Liver (tissue), 9 donors: ENCODE measurements around the gene HTR3C. TPM values are rescaled to one million over a fixed set of nuclear protein-coding genes. Genes with fewer than 3 reads are reported as not detected.

Experiments
- DNase-seq: peaks from one replicate; pipeline ENCODE4 v3.0.0-alpha.2; 2017; ENCODE audit warnings: low spot score
- H3K27ac ChIP-seq, 2 donors: one replicate each; pipeline ENCODE4 v1.7.0; 2013; ENCODE audit warnings: inconsistent platforms in 2 of 2, low read length in 2 of 2, control low read depth in 1 of 2, low read depth in 1 of 2, mild to moderate bottlenecking in 1 of 2
- H3K27me3 ChIP-seq, 4 donors: one replicate each; pipeline versions ENCODE4 v1.6.1 to v1.7.0; 2013; ENCODE audit warnings: low read length in 3 of 4, inconsistent platforms in 1 of 4, mild to moderate bottlenecking in 1 of 4, moderate library complexity in 1 of 4; ENCODE audit not compliant: control insufficient read depth in 4 of 4, insufficient read depth in 4 of 4
- H3K36me3 ChIP-seq, 4 donors: one replicate each; pipeline versions ENCODE4 v1.6.1 to v1.7.0; 2013; ENCODE audit warnings: low read length in 3 of 4, mild to moderate bottlenecking in 3 of 4, low read depth in 1 of 4, moderate library complexity in 1 of 4; ENCODE audit not compliant: control insufficient read depth in 4 of 4, insufficient read depth in 3 of 4
- H3K4me1 ChIP-seq, 4 donors: one replicate each; pipeline versions ENCODE4 v1.6.1 to v1.7.0; 2013; ENCODE audit warnings: low read length in 3 of 4, mild to moderate bottlenecking in 3 of 4, moderate library complexity in 1 of 4; ENCODE audit not compliant: control insufficient read depth in 4 of 4, insufficient read depth in 4 of 4
- H3K4me3 ChIP-seq, 3 donors: one replicate each; pipeline versions ENCODE4 v1.6.1 to v1.7.0; 2013; ENCODE audit warnings: low read length in 3 of 3, control low read depth in 1 of 3, low read depth in 1 of 3, mild to moderate bottlenecking in 1 of 3
- H3K9ac ChIP-seq, 2 donors: one replicate each; pipeline ENCODE4 v1.7.0; 2013; ENCODE audit warnings: low read length in 2 of 2, mild to moderate bottlenecking in 2 of 2, moderate library complexity in 2 of 2, control low read depth in 1 of 2, low read depth in 1 of 2
- H3K9me3 ChIP-seq, 4 donors: one replicate each; pipeline versions ENCODE4 v1.6.1 to v1.7.0; 2013; ENCODE audit warnings: low read length in 3 of 4; ENCODE audit not compliant: control insufficient read depth in 4 of 4
- EGR1 ChIP-seq, 2 donors: IDR thresholded peaks; 2 replicates each; pipeline ENCODE4 v1.6.1; 2016 to 2018; ENCODE audit warnings: antibody characterized with exemption in 2 of 2, low read depth in 2 of 2
- FOXA1 ChIP-seq: IDR thresholded peaks from 2 replicates; pipeline ENCODE4 v1.6.1; 2016; ENCODE audit warnings: antibody characterized with exemption
- FOXA2 ChIP-seq: IDR thresholded peaks from 2 replicates; pipeline ENCODE4 v1.6.1; 2016; ENCODE audit warnings: antibody characterized with exemption
- GABPA ChIP-seq, 2 donors: IDR thresholded peaks in 1 of 2; conservative IDR thresholded peaks in 1 of 2; 2 replicates each; pipeline ENCODE4 v1.6.1; 2016; ENCODE audit warnings: antibody characterized with exemption in 2 of 2, mild to moderate bottlenecking in 1 of 2, moderate library complexity in 1 of 2
- HNF4A ChIP-seq, 2 donors: conservative IDR thresholded peaks; 2 replicates each; pipeline ENCODE4 v1.6.1; 2016; ENCODE audit warnings: antibody characterized with exemption in 2 of 2, mild to moderate bottlenecking in 2 of 2
- HNF4G ChIP-seq: IDR thresholded peaks from 2 replicates; pipeline ENCODE4 v1.6.1; 2016; ENCODE audit warnings: antibody characterized with exemption
- JUND ChIP-seq, 2 donors: IDR thresholded peaks; 2 replicates each; pipeline ENCODE4 v1.6.1; 2016; ENCODE audit warnings: antibody characterized with exemption in 2 of 2
- NR2F2 ChIP-seq: IDR thresholded peaks from 2 replicates; pipeline ENCODE4 v1.6.1; 2016; ENCODE audit warnings: antibody characterized with exemption
- RAD21 ChIP-seq, 2 donors: IDR thresholded peaks; 2 replicates each; pipeline ENCODE4 v1.6.1; 2016; ENCODE audit warnings: antibody characterized with exemption in 2 of 2, mild to moderate bottlenecking in 2 of 2
- RXRA ChIP-seq, 2 donors: IDR thresholded peaks; 2 replicates each; pipeline ENCODE4 v1.6.1; 2017 to 2018; ENCODE audit warnings: antibody characterized with exemption in 2 of 2, mild to moderate bottlenecking in 1 of 2
- SP1 ChIP-seq: IDR thresholded peaks from 2 replicates; pipeline ENCODE4 v1.6.1; 2018; ENCODE audit warnings: antibody characterized with exemption, mild to moderate bottlenecking
- YY1 ChIP-seq: IDR thresholded peaks from 2 replicates; pipeline ENCODE4 v1.6.1; 2016; ENCODE audit warnings: antibody characterized with exemption, mild to moderate bottlenecking
- WGBS: extraction: QIAGEN DNeasy Blood & Tissue Kit; methylation state at CpG from one replicate; pipeline ENCODE4 v1.1.7; 2013; 5-methylcytosine and 5-hydroxymethylcytosine counted together
- polyA plus RNA-seq, 2 donors: library from polyadenylated mRNA; stranded (reverse) in 1 of 2; unstranded in 1 of 2; fragments of 200-250 nt in 1 of 2; fragments of >200 nt in 1 of 2; fragmentation: Nextera tagmentation in 1 of 2; extraction: Ambion mirVana in 1 of 2; gene quantifications; one replicate each; pipeline versions ENCODE4 v1.2.1 to v1.2.3, GENCODE V29; 2013 to 2015
- total RNA-seq, 2 donors: library from RNA; depleted of rRNA; stranded (reverse); fragments of >200 nt; gene quantifications; one replicate each; pipeline ENCODE4 v1.2.3, GENCODE V29; 2014
- TF ChIP-seq, protein P1 (sequence below): IDR thresholded peaks from 2 replicates; pipeline ENCODE4 v1.6.1; 2016; ENCODE audit warnings: antibody characterized with exemption
- TF ChIP-seq, protein P2 (sequence below): fragments of 150-350 bp; IDR thresholded peaks from 2 replicates; pipeline ENCODE4 v1.5.1; 2017; ENCODE audit warnings: improper control_type of control experiment, low read depth, low read length; ENCODE audit not compliant: missing input control
- TF ChIP-seq, protein P3 (sequence below): IDR thresholded peaks from 2 replicates; pipeline ENCODE4 v1.6.1; 2016; ENCODE audit warnings: antibody characterized with exemption, mild to moderate bottlenecking
- TF ChIP-seq, protein P4 (sequence below): IDR thresholded peaks from 2 replicates; pipeline ENCODE4 v1.6.1; 2016; ENCODE audit warnings: antibody characterized with exemption
- donor health status: healthy.
- donor health status: healthy.
- donor health status: healthy.
- donor health status: healthy.
- donor health status: healthy.

Gene HTR3C
- total and polyA plus RNA-seq, 4 donors = not detected

DNA sequence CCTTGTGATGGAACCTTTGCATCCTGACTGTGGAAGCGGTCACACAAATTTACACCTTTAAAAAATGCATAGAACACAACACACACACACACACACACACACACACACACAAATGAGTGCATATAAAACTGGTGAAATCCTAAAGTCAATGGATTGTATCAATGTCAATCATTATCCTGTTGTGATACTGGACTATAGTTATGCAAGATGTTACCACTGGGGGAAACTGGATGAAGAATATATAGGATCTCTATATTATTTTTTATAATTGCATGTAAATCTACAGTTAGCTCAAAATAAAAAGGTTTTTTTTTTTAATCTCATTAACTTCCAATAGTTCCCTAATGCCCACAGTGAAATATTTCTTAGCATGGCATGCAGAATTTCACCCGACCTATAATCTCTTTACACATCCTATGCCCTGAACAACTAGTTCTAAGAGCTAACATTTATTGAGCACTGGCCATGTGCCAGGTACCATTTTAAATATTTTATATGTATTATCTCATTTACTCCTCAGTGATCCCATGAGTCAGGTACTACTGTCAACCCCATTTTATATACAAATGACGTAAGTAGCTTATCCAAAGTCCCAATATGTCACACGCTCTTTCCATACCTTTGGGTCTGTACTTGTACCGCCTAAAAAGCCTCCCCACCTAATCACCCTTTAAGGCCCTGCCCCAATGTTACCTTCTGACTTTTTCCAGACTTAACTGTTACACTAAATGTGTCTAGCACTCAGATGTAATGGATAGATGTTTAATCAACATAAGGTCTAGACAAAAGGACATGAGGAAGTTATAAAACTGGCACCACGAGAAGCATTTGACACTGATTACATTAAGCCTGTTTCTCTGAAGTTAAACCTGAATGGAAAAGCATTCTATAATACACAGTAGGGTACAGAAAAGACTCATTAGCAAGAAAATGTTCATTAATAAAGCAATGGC, 40.6 kb upstream of the HTR3C start:
- 84% methylated on average over 6 of the region's 6 CpGs for WGBS
- Histone ChIP-seq H3K4me1 (peaks cover 0 to 6% (median 4%) of the 10 kb centered on the region in 4 donors), H3K4me3 (no peak overlapping the region), H3K36me3 (peaks cover 0 to 6% (median under 1%) of the 10 kb centered on the region in 4 donors), H3K27me3 (no peaks in the 10 kb centered on the region), H3K27ac (no peak overlapping the region), H3K9me3 (no peaks in the 10 kb centered on the region), H3K9ac (no peak overlapping the region)
- DNase-seq = no peak
- TF ChIP-seq, protein P1, sequence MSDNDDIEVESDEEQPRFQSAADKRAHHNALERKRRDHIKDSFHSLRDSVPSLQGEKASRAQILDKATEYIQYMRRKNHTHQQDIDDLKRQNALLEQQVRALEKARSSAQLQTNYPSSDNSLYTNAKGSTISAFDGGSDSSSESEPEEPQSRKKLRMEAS = no peak
- no peak for TF ChIP-seq GABPA (IDR thresholded peaks at IDR 0.05 in 1 of 2, conservative IDR thresholded peaks at IDR 0.05 in 1 of 2)
- no peak for TF ChIP-seq YY1
- no peak for TF ChIP-seq JUND (IDR thresholded peaks at IDR 0.05)
- TF ChIP-seq HNF4A (conservative IDR thresholded peaks at IDR 0.05) = no peak
- TF ChIP-seq SP1 = no peak
- TF ChIP-seq EGR1 (IDR thresholded peaks at IDR 0.05; ENCODE audit: low read depth in 2 of 2) = no peak
- TF ChIP-seq, protein P2, sequence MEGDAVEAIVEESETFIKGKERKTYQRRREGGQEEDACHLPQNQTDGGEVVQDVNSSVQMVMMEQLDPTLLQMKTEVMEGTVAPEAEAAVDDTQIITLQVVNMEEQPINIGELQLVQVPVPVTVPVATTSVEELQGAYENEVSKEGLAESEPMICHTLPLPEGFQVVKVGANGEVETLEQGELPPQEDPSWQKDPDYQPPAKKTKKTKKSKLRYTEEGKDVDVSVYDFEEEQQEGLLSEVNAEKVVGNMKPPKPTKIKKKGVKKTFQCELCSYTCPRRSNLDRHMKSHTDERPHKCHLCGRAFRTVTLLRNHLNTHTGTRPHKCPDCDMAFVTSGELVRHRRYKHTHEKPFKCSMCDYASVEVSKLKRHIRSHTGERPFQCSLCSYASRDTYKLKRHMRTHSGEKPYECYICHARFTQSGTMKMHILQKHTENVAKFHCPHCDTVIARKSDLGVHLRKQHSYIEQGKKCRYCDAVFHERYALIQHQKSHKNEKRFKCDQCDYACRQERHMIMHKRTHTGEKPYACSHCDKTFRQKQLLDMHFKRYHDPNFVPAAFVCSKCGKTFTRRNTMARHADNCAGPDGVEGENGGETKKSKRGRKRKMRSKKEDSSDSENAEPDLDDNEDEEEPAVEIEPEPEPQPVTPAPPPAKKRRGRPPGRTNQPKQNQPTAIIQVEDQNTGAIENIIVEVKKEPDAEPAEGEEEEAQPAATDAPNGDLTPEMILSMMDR = no peak

DNA sequence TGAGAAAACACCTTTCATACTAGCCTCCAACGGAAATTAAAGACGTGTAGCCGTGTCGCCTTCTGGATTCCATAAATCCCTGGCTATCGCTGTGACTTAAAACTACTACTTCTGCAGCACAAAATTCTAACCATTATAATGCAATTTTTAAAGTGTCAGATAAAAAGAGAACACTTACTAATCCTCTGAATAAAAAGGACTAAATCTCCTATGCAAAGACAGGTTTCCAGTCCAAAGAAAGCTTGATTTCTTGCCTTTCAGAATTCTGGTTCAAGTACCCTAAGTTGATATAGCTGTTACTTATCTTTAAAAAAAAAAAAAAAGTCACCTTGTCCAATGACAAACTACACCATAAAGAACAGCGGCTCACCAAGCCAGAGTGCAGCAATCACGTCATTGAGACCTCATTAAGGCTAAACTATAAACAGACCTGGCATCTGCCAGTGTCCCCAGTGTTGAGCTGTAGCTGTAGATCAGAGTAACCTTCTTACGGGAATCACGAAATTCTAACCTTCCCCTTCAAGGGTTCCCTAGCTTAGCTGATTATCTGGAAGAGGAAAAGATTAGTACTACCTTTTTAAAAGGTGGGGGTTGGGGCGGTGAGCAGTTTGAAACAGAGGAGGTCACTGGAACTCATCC, 37.3 kb upstream of the HTR3C start:
- Histone ChIP-seq H3K27ac (no peak overlapping the region), H3K4me1 (peaks cover 0 to 12% (median 6%) of the 10 kb centered on the region in 4 donors), H3K9me3 (no peaks in the 10 kb centered on the region), H3K9ac (no peak overlapping the region), H3K27me3 (no peaks in the 10 kb centered on the region), H3K36me3 (peaks cover 0 to 6% (median under 1%) of the 10 kb centered on the region in 4 donors), H3K4me3 (no peak overlapping the region)
- WGBS = 85% methylated on average over 10 of the region's 10 CpGs
- TF ChIP-seq, protein P1 = no peak
- TF ChIP-seq, protein P3, sequence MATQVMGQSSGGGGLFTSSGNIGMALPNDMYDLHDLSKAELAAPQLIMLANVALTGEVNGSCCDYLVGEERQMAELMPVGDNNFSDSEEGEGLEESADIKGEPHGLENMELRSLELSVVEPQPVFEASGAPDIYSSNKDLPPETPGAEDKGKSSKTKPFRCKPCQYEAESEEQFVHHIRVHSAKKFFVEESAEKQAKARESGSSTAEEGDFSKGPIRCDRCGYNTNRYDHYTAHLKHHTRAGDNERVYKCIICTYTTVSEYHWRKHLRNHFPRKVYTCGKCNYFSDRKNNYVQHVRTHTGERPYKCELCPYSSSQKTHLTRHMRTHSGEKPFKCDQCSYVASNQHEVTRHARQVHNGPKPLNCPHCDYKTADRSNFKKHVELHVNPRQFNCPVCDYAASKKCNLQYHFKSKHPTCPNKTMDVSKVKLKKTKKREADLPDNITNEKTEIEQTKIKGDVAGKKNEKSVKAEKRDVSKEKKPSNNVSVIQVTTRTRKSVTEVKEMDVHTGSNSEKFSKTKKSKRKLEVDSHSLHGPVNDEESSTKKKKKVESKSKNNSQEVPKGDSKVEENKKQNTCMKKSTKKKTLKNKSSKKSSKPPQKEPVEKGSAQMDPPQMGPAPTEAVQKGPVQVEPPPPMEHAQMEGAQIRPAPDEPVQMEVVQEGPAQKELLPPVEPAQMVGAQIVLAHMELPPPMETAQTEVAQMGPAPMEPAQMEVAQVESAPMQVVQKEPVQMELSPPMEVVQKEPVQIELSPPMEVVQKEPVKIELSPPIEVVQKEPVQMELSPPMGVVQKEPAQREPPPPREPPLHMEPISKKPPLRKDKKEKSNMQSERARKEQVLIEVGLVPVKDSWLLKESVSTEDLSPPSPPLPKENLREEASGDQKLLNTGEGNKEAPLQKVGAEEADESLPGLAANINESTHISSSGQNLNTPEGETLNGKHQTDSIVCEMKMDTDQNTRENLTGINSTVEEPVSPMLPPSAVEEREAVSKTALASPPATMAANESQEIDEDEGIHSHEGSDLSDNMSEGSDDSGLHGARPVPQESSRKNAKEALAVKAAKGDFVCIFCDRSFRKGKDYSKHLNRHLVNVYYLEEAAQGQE = no peak
- no peak for TF ChIP-seq RXRA (IDR thresholded peaks at IDR 0.05)
- TF ChIP-seq FOXA2 = no peak
- no peak for TF ChIP-seq RAD21 (IDR thresholded peaks at IDR 0.05)
- TF ChIP-seq, protein P2 = no peak
- no peak for TF ChIP-seq JUND (IDR thresholded peaks at IDR 0.05)
- TF ChIP-seq HNF4G = no peak
- no peak for TF ChIP-seq FOXA1
- TF ChIP-seq NR2F2 = no peak
- TF ChIP-seq, protein P4, sequence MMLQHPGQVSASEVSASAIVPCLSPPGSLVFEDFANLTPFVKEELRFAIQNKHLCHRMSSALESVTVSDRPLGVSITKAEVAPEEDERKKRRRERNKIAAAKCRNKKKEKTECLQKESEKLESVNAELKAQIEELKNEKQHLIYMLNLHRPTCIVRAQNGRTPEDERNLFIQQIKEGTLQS = no peak
- no peak for TF ChIP-seq HNF4A (conservative IDR thresholded peaks at IDR 0.05)
- TF ChIP-seq YY1 = no peak
- DNase-seq = no peak
